Esophagus squamous epithelium (tissue), 5 donors: ENCODE measurements around the gene SNED1. TPM values are rescaled to one million over a fixed set of nuclear protein-coding genes. Genes with fewer than 3 reads are reported as not detected.

ENCODE experiments used
- DNase-seq: peaks from one replicate; lab custom pipeline; 2025; lab: John Stamatoyannopoulos, UW
- H3K27ac ChIP-seq, 4 donors: fragments of 200-600 bp; sonication (generic); one replicate each; pipeline ENCODE4 v1.5.1; 2016 to 2019; ENCODE audit warnings: mild to moderate bottlenecking in 1 of 4
- H3K27me3 ChIP-seq, 4 donors: fragments of 200-600 bp; sonication (generic); 1 replicate in 3 of 4; 2 replicates in 1 of 4; pipeline versions ENCODE4 v1.5.1 to v1.6.0; 2017 to 2021; ENCODE audit warnings: antibody characterized with exemption in 1 of 4
- H3K36me3 ChIP-seq, 3 donors: fragments of 200-600 bp; sonication (generic); one replicate each; pipeline ENCODE4 v1.5.1; 2016 to 2019
- H3K4me1 ChIP-seq, 3 donors: fragments of 200-600 bp; sonication (generic); one replicate each; pipeline ENCODE4 v1.5.1; 2017 to 2019
- H3K4me3 ChIP-seq, 4 donors: fragments of 200-600 bp; sonication (generic); 1 replicate in 3 of 4; 2 replicates in 1 of 4; pipeline ENCODE4 v1.5.1; 2016 to 2019; ENCODE audit warnings: mild to moderate bottlenecking in 2 of 4, moderate library complexity in 1 of 4
- H3K9me3 ChIP-seq, 3 donors: fragments of 200-600 bp; sonication (generic); one replicate each; pipeline ENCODE4 v1.5.1; 2016 to 2019
- CTCF ChIP-seq, 6 experiments: fragments of 450-650 bp in 4 of 6; fragments of 200-600 bp in 2 of 6; sonication (generic) in 2 of 6; IDR thresholded peaks; one replicate each; pipeline ENCODE4 v1.5.1; 2016 to 2019; ENCODE audit warnings: antibody characterized with exemption in 6 of 6, mild to moderate bottlenecking in 4 of 6, moderate library complexity in 4 of 6
- POLR2A ChIP-seq, 4 donors: fragments of 450-650 bp; IDR thresholded peaks; one replicate each; pipeline ENCODE4 v1.6.1; 2017; ENCODE audit warnings: antibody characterized with exemption in 4 of 4, mild to moderate bottlenecking in 4 of 4, moderate library complexity in 3 of 4
- WGBS, 2 donors: methylation state at CpG; one replicate each; pipeline ENCODE4 v1.1.5; 2018; 5-methylcytosine and 5-hydroxymethylcytosine counted together
- intact Hi-C: fragments of 100-400 bp; cut with DNase I; formaldehyde crosslinking; loops from one replicate; pipeline ENCODE4 v1.15.0; 2022
- total RNA-seq, 4 donors: library from RNA; depleted of rRNA; stranded (reverse); fragments of >200 nt; gene quantifications; one replicate each; pipeline ENCODE4 v1.1.0, GENCODE V29; 2016
- donor health status: DM: yes; HTN: yes; CAD: no.

The SNED1 gene
- total RNA-seq, 4 donors from 2014 or later, result 3.3 to 13.9 (median 4.8) TPM

GRCh38 chr2:241000831-241001321 lies 2.5 kb downstream of the SNED1 start:
- TF ChIP-seq CTCF (IDR thresholded peaks at IDR 0.05), result no peak
- no peak for TF ChIP-seq POLR2A (IDR thresholded peaks at IDR 0.05)
- WGBS, 2 donors, result 80 to 91% methylated on average over 4 to 9 of the region's 9 CpGs
- DNase-seq, result no peak
- Histone ChIP-seq H3K27ac (no peak overlapping the region), H3K36me3 (peaks cover 0 to 14% (median 0%) of the 10 kb centered on the region in 3 donors), H3K27me3 (peaks cover 0 to 23% (median 0%) of the 10 kb centered on the region in 4 donors), H3K9me3 (peaks cover 0 to 24% (median 23%) of the 10 kb centered on the region in 3 donors), H3K4me1 (peaks cover 12 to 55% (median 28%) of the 10 kb centered on the region in 3 donors), H3K4me3 (peak overlapping the region in 1 of 4 donors; percentile 88)
- intact Hi-C loops, result no loop called here

GRCh38 chr2:241001413-241002274 lies 3.2 kb downstream of the SNED1 start:
- no peak for DNase-seq
- Histone ChIP-seq H3K9me3 (peaks cover 0 to 25% (median 24%) of the 10 kb centered on the region in 3 donors), H3K4me3 (peak overlapping the region in 1 of 4 donors; percentile 88), H3K27me3 (peaks cover 0 to 23% (median 0%) of the 10 kb centered on the region in 4 donors), H3K27ac (no peak overlapping the region), H3K4me1 (peaks cover 12 to 47% (median 24%) of the 10 kb centered on the region in 3 donors), H3K36me3 (peaks cover 0 to 14% (median 0%) of the 10 kb centered on the region in 3 donors)
- 92 to 94% methylated on average over 13 to 14 of the region's 21 CpGs for WGBS, 2 donors
- intact Hi-C loops, result no loop called here
- no peak for TF ChIP-seq CTCF (IDR thresholded peaks at IDR 0.05)

- DNase-seq, result no peak
- H3K27me3 ChIP-seq, result peaks cover 0 to 28% (median 0%) of the 10 kb centered on the region in 4 donors
- intact Hi-C loops, result no loop called here
- peaks cover 0 to 14% (median 0%) of the 10 kb centered on the region in 3 donors for H3K36me3 ChIP-seq
- no peak for TF ChIP-seq CTCF (IDR thresholded peaks at IDR 0.05)
- no peak for TF ChIP-seq POLR2A (IDR thresholded peaks at IDR 0.05)
- WGBS, 2 donors, result 85 to 94% methylated on average over 7 of the region's 11 CpGs
- peak overlapping the region in 1 of 4 donors; percentile 8 for H3K4me3 ChIP-seq
- no peak overlapping the region for H3K27ac ChIP-seq
- H3K4me1 ChIP-seq, result peaks cover 5 to 39% (median 16%) of the 10 kb centered on the region in 3 donors
- peaks cover 0 to 25% (median 24%) of the 10 kb centered on the region in 3 donors for H3K9me3 ChIP-seq
Observed at GRCh38 chr2:241002275-241003046, 4.0 kb downstream of the SNED1 start.

GRCh38 chr2:241003047-241003360 lies 4.6 kb downstream of the SNED1 start:
- intact Hi-C loops, result no loop called here
- TF ChIP-seq POLR2A (IDR thresholded peaks at IDR 0.05), result no peak
- no peak for TF ChIP-seq CTCF (IDR thresholded peaks at IDR 0.05)
- peaks cover 0 to 31% (median 0%) of the 10 kb centered on the region in 4 donors for H3K27me3 ChIP-seq
- H3K4me3 ChIP-seq, result no peak overlapping the region
- peaks cover 0 to 14% (median 0%) of the 10 kb centered on the region in 3 donors for H3K36me3 ChIP-seq
- no peak overlapping the region for H3K27ac ChIP-seq
- no peak for DNase-seq
- peaks cover 0 to 25% (median 24%) of the 10 kb centered on the region in 3 donors for H3K9me3 ChIP-seq
- H3K4me1 ChIP-seq, result peaks cover 0 to 37% (median 12%) of the 10 kb centered on the region in 3 donors
- WGBS, 2 donors, result 98 to 100% methylated on average over 2 to 6 of the region's 7 CpGs
